Sigmoid colon (tissue), 4 donors: Measurements from ENCODE around the gene SMIM20.

Experiments used
- CTCF ChIP-seq, 4 experiments: fragments of 450-650 bp in 3 of 4; fragments of 200-600 bp in 1 of 4; IDR thresholded peaks; one replicate each; pipeline ENCODE4 v1.5.1; 2016 to 2019; ENCODE audit warnings: antibody characterized with exemption in 4 of 4, mild to moderate bottlenecking in 3 of 4, moderate library complexity in 2 of 4
- EP300 ChIP-seq, 4 donors: sonication (generic); formaldehyde crosslinking; IDR thresholded peaks; one replicate each; pipeline ENCODE4 v1.6.1; 2017; ENCODE audit warnings: antibody characterized with exemption in 4 of 4

DNA sequence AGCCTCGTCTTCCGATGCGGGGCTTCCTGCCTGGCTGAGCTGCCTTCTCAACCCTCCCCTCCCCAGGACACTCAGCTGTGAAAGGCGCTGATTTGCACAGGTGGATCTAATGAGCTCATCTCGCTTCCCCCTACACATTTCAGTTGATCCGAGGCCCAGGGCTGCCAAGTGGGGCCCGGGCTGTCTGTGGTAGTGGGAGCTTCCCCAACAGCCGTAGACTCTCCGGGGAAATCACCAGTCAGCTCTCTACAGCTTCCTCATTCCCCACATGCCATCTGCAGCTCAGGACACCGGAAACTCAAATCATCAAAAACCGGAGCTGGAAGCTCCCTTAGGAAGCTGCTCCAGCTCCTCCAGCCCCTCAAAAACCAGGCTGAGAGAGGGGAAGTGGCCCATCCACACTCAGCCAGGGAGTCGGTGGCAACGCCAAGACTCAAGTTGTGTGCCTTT is 56.2 kb downstream of the SMIM20 start:
- TF ChIP-seq CTCF (IDR thresholded peaks at IDR 0.05) (no peak), EP300 (IDR thresholded peaks at IDR 0.05) (no peak)
